GM21390 (cell line): Measurements from ENCODE around the gene SNAP25.

Source experiments
- ATAC-seq: cut with Tn5 transposase; IDR thresholded peaks from one replicate; pipeline ENCODE4 v1.9.1; 2021; ENCODE audit not compliant: unreplicated experiment

The SNAP25 gene

DNA sequence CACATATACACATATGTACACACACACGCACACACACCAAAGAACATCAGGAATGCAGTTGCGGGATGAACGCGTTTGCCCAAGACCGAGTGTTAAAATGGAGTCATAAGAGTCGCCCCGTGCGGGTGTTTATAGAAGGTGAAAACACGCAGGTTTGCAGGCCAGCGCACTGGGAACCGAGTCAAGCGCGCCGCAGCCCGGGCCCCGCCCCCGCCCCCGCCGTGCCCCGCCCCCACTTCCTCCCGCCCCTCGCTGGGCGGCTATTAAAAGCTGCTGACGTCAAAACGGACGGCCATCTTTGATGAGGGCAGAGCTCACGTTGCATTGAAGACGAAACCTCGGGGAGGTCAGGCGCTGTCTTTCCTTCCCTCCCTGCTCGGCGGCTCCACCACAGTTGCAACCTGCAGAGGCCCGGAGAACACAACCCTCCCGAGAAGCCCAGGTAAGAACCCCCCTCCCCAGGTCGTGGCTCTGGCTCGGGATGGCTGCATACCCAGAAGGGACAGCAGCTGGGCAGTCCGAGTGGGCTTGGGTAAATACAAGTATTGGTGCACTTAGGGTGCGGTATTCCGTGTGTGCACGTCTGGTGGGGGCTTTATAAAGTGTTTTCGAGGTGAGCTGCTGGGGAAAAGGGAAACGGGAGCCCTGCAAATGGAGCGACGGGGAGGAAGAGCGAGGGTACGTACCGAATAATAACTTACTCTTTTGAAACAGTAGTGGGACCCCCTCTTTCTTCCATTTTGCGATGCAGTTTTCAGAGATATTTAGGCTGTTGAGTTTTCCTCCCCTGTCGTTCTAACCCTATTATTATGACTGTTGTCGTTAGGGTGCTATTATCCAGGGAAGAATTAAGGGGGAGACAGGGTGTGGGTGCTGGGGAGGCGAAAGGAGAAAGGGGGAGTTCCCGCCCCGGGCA, at the start of gene SNAP25:
Gene SNAP25, plus strand, starts transcription at position 295 of the 916 bp plus-strand sequence. CDS start 56,662 bp downstream, outside the sequence.
- ATAC-seq: no peak

DNA sequence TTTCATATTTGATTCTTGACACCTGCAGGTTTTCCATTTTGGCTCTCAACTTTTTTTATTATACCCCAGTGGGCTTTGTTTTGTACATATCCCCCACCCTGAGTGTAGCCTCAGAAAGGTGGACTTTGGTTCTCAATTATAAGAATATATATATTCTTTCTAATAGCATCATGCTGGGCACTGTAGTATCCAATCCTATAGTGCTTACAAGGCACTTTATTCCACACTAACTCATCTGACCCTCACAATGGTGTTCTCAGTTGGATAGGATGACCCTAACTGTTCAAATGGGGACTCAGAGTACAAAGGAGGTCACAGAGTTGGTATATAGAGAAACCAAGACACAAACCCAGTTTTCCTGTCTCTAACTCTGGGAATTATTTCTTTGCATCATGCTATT, 48.9 kb upstream of the SNAP25 start:
- no peak for ATAC-seq

DNA sequence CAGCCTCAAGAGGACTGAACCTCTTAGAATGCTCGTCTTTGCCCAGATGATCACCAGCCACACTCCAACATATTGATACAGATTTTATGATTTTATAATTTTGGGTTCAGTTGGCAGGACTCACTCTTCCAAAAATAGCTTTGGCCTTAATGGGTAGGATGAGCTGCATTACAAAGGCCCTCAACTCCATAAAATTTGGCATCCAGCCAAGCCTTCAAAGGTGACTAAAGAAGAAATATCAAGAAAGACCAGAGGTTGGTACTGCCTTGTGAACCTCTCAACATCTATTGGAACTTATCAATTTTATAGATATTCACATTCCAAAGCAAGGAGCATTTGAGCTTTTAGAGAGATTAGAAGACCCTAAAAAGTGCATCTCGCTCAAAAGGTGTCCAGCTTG, 48.4 kb upstream of the SNAP25 start:
- ATAC-seq: no peak

DNA sequence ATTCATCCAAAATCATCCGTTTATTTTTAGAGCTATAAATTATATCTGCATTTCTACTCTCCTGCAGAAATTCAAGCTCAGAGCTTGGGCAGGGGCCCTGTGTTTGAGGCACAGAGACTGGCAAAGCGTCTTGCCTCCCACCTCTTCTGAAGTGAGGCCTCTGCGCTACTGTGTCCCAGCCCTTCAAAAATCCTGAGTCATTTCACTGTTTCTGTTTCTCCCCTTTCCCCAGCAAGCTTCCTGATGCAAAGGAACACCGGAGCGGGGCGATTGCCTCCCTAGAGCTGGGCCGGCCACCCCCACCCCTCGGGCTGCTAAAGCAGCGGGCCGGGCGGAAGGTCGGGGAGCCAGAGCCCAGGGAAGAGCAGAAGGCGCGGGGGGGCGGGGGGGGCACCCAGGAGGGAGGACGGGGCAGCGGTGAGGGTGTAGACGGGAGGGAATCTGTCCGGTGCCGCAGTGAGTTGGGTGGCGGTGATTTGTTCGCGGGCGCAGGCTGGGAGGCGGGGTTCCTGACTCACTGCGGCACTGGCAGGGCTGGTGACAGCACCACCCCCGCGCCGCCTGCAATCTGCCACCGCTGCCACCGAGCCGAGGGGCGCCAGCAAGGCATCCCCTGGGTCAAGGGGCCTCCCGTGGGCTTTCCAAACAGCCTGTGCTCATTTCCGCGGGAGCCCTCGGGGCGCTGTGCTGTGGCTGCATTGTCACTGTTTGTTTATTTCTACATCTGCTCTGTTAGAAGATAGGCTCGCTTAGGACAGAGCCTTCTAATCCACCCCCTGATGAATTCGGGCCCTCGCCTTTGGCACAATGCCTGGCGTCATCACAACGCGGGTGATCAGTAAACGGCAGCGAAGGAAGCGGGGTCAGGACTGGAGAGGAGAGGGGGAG, 46.5 kb upstream of the SNAP25 start:
- no peak for ATAC-seq

DNA sequence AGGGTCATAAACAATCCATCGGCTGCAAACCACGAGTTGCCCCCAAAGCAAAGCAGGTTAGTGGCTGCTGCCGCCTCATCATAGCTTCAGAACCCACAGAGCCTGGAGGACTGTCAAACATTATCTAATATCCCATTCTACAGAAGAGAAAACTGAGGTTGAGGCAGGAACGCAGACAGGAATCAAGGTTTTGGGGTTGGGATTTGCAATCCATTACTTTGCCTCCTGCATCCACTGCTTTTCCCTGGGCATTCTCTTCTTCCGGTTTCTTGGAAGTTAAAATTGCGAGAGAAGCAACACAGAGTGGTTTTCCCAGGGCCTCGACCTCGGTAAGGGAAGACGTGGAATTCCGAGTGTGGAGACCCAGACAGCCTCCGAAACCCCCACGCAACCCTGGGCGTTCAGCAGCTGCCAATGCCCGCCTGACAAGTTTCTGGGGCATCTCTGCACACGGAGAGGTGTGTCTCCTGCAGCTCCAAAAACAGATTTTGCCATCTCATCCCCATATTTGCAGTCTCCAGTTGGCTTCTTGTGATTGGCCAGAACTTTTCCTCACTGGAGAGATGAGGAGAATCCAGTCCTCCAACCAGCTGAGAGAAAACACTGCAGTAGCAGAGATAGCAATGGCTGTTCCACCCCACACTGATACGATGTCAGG, 45.5 kb upstream of the SNAP25 start:
- ATAC-seq: no peak

DNA sequence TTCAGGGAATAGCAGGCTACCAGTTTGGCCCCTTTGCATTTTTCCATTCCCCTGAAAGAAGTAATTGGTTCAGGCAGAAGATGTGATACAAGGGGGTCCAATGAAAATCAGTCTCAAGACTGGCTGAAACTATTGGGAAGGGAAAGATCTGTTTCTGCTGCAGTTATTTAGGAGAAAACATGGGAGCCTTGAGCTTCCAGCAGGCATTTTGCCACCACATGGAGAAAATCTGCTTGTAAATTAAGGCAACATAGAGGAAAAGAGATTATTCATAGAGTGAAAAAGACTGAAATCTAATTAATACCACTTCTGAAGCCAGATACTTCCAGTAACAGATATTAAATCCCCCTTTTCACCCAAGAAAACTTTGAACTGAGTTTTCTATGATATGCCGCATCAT, 44.2 kb upstream of the SNAP25 start:
- no peak for ATAC-seq

DNA sequence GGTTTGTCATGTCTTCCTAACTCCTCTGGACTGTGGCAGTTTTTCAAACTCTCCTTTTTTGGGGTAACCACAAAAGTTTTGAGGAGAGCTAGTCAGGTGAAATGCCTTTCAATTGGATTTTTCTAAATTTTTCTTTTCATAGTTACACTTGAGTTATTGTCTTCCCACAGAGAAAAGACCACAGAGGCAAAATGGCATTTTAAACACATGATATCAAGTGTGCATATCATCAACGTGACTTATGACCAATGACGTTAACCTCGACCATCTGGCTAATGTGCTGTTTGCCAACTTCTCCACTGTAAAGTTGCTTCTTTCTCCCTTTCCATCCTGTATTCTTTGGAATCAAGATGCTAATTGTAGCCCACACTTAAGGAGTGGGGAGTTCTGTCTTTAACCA, 41.3 kb upstream of the SNAP25 start:
- ATAC-seq: no peak

DNA sequence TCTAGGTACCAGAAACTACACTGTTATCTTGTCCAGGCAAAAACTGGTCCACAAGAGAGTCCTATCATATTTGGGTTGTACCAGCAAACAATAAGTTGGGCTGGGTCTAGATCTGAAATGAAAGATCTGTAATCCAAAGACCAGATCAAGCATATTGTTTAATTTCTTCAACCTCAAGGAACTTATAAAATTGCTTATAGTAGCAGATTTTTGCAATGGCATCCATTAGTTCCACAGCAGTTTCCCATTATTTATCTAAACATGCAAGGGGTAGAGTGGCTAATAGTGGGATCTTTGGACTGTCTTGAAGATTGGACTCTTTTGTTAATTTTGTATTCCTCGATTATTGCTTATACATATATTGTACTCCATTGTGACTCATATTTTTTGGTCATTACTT, 40.5 kb upstream of the SNAP25 start:
- ATAC-seq: no peak

DNA sequence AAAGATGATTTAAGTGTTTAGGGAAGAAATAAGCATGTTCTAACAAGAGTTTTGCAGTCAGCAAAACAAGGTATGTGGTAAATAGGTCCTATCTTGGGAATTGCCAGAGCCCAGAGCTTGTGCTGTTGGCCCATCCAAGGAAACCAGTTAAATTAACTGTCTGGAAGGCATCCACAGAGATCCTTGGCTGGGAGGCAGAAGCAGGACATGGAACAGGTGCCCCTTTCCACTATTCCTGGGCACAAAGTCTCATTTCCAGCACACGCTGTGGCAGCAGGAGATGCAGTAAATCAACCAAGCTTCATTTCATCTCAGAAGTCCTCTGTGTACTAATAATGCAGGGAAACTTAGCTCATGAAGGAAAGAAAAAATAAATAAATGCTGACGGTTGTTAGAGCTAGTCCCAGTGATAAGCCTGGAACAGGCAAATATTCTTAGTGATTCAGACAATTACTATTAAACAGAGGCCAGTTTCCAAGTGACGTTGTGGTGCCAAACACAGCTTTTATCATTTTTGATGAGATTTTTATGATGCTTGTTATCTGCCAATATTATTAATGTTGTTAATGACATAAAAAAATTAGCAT, 39.8 kb upstream of the SNAP25 start:
- ATAC-seq: no peak

DNA sequence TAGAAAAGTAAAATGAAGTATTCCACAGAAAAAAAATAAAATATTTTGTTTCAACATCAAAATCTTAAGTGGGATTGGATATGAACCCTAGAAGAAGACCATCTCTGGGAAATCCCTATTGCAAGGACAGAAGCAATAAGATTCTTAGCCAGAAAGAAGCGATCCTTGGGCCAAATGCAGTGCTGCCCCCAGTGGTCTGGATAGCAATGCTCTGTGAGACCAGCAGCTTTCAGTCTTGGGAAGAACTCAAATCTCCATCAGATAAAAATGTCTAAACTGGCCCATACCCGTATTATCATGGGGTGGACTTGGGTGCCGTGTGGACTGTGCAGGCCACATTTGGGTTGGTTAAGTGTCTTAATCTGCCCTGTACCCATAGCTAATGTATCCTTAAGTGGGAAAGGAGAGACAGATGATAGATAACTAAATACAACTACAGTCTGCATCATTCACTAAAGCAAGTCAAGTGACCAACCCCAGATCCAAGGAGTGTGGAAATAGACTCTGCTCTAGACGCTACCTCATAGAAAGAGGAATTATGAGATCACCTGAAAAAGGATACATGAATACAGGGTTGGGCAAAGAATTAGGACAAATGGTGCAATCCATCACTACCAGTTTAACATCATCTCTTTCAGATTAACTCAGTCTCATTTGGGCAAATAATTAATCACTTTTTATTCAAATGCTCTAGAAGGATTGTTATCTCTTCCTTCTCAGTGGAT, 38.9 kb upstream of the SNAP25 start:
- ATAC-seq: no peak

DNA sequence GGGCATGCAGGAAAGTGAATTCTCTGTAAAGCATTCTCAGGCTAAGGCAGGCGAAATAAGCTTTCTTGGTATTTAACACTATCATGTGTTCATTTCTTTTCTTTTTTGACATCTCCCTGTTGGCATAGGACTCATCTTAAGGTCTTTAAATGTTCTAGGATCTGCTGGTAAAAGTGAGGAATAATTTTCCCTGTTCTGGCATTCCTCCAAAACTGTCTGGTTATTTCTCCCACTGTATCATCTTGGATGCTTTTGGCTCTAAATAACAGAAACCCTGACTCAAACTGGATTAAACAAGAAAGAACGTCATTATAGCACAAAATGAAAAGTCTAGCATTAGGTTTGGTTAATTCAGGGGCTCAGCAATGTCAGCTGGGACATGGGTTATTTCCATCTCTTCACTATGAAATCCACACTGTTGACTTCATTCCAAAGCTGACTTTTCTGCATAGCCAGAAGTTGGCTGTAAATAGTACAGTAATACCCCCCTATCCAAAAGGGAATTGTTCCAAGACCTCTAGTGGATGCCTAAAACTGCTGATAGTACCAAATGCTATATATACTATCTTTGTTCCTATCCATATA, 37.9 kb upstream of the SNAP25 start:
- ATAC-seq: no peak

DNA sequence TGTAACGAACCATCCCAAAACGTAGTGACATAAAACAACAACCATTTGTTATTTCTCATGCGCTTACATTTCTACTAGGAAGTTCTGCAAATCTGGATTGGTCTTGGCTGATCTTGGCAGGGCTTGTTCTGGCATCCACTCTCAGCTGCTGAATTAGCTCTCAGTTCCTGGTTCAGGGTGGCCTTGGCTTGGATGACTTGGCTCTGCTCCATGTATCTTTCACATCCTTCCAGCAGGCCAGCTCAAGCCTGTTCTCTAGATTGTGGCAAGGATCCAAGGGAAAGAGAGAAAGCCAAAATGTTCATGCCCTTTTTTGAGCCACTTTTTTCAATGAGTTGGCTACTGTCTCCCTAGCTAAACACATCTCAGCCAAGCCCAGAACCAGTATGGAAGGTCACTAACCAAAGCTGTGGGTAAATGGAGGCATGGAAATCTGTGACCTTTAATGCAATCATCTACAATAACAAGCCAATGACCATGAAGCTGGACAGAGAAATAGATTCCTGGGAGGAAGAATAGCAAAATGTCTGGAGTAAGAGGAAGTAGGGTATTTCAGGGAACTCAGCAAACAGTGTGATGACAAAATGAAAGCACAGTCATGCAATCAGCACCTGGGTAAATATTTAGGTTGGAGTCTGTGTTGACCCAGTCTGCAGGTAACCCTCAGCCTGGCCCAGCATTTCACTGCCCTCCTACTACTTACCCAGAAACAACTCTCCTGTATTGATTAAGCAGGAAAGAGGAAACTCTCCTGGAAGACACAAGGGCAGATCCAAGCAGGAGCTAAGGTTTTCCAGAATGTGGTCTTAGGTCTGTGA, 32.7 kb upstream of the SNAP25 start:
- ATAC-seq: no peak

DNA sequence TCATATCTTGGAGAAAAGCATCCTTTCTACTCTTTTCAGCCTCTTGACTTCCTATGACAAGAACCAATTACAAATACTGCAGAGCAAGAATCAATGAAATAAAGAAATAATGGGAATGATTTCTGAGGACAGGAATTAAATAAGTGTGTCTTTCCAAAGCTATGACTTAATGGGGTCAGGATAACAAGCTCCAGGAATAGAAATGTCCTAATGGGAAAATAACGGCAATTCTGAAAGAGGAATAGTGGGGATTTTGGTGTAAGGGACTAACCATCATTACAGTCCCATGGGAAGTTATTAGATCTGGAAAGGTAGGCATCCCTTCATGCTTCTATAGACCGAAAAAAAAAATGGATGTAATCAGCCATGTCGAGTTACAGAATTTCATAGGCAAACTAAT, 28.2 kb upstream of the SNAP25 start:
- ATAC-seq: no peak

DNA sequence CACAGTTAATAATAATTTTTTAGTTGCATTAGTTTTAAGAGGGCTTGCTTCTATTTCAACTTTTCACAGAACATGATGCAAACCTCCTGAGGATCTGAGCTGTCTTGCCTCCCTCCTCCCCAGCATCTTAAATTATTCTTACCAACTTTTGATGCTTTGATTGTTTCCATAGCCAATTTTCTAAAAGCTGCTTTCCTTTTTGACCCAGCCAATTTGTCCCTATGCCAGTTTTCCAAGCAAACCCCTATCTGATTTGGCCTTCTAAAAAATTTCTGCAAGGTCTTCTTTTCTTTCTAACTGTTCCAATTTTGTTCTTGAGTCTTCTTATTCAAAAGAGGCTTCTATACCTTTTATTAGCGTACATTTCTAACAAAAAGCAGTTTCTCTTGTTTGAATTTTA, 26.5 kb upstream of the SNAP25 start:
- no peak for ATAC-seq

DNA sequence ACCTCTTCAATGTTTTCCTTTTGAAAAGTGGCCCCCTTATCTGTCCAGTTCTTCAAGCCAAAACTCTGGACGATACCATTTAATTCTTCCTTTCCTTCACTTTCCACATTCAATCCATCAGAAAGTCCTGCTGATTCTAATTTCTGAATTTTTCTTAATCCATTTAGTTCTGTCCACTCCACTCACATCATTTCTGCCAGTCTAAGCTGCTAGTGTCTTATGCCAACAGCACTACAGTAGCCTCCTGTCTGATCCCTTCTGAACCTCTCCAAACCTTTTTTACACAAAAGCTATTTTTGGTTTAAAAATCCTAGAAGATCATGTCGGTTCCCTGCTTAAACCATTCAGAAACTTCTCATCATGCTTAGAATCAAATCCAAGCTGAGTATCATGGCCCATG, 24.5 kb upstream of the SNAP25 start:
- ATAC-seq: no peak

DNA sequence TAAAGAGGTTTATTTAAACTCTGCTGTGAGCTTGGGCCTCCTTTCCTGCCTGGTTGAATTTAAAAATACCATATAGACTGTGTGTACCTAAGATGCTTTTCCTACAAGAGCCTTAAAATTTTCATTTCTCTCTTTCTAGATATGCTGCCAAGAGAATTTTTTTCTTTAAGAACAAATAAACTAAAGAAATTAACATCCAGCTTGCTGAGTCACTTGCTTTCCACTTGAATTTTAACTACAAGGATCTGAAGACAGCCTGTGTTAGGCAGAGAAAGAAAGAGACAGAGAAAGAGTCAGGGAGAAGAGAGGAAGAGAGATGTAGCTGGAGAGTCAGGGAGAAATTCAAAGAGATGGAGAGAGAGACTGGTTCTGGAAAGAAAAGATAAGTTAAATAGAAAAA, 18.3 kb upstream of the SNAP25 start:
- ATAC-seq: no peak

DNA sequence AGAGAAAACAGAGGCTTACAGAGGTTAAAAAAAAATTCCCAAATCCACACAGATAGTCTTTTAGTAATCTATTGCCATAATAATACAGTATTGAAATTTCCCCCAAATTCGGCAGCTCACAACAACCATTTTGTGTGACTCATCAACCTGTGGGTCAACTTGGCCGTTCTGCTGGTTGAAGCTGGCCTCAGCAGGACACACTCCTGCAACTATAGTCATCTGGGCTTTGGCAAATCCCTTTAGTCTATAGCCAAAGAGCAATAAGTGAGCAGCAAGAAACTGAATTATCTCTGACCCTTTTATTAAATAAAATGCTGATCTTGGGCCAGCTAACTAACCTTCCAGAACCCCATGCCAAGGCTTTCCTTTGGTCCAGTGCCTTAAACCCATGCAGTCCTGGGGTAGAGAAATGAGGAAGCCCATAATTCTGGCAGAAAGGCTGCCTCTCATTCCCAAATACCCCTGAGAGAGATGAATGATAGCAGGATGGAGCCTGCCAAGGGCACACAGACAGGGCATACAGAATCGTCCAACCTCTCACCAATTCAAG, 17.2 kb upstream of the SNAP25 start:
- no peak for ATAC-seq

DNA sequence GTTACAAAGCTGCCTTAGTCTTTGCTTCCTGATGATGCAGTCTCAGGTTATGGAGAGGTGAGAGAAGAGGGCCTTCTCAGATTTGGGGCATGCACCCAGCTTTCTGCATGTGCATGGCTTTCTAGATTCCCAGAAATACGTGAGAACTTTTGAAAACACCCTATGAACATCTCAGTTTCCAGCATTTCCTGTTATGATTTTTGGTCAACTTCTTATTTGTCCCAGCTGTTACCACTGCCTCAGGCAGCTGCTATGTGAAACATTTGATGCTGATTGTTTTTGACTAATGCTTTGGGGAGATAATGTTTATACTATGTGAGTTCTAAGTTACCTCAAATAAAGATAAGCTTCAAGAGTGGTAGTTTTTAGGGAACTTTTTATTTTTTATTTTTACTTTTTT, 9.5 kb upstream of the SNAP25 start:
- ATAC-seq: no peak

DNA sequence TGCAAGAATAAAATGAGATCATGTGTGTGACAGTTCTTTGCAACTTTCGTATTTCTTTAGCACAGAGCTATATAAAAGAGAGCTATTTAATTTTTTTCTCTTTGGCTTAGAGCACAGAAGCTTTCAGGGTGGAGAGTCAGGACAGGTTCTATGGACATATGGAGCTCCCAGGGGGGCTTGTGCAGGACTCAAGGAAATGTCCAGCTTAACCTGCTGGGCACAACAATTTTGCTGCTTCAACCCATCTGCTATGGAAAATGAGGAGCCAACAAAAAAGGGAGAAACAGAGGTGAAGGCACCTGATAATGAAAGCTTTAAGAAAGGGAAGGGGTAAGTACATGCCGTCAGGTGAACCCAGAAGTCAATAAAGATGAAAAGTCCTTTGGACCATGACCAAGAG, 5.1 kb upstream of the SNAP25 start:
- ATAC-seq: no peak
